Liver (tissue), 9 donors: ENCODE results near the gene OPN4. TPM values are rescaled to one million over a fixed set of nuclear protein-coding genes. Genes with fewer than 3 reads are reported as not detected.

Experiments used
- DNase-seq: peaks from one replicate; pipeline ENCODE4 v3.0.0-alpha.2; 2017; ENCODE audit warnings: low spot score
- H3K27ac ChIP-seq, 2 donors: one replicate each; pipeline ENCODE4 v1.7.0; 2013; ENCODE audit warnings: inconsistent platforms in 2 of 2, low read length in 2 of 2, control low read depth in 1 of 2, low read depth in 1 of 2, mild to moderate bottlenecking in 1 of 2
- H3K27me3 ChIP-seq, 4 donors: one replicate each; pipeline versions ENCODE4 v1.6.1 to v1.7.0; 2013; ENCODE audit warnings: low read length in 3 of 4, inconsistent platforms in 1 of 4, mild to moderate bottlenecking in 1 of 4, moderate library complexity in 1 of 4; ENCODE audit not compliant: control insufficient read depth in 4 of 4, insufficient read depth in 4 of 4
- H3K36me3 ChIP-seq, 4 donors: one replicate each; pipeline versions ENCODE4 v1.6.1 to v1.7.0; 2013; ENCODE audit warnings: low read length in 3 of 4, mild to moderate bottlenecking in 3 of 4, low read depth in 1 of 4, moderate library complexity in 1 of 4; ENCODE audit not compliant: control insufficient read depth in 4 of 4, insufficient read depth in 3 of 4
- H3K4me1 ChIP-seq, 4 donors: one replicate each; pipeline versions ENCODE4 v1.6.1 to v1.7.0; 2013; ENCODE audit warnings: low read length in 3 of 4, mild to moderate bottlenecking in 3 of 4, moderate library complexity in 1 of 4; ENCODE audit not compliant: control insufficient read depth in 4 of 4, insufficient read depth in 4 of 4
- H3K4me3 ChIP-seq, 3 donors: one replicate each; pipeline versions ENCODE4 v1.6.1 to v1.7.0; 2013; ENCODE audit warnings: low read length in 3 of 3, control low read depth in 1 of 3, low read depth in 1 of 3, mild to moderate bottlenecking in 1 of 3
- H3K9ac ChIP-seq, 2 donors: one replicate each; pipeline ENCODE4 v1.7.0; 2013; ENCODE audit warnings: low read length in 2 of 2, mild to moderate bottlenecking in 2 of 2, moderate library complexity in 2 of 2, control low read depth in 1 of 2, low read depth in 1 of 2
- H3K9me3 ChIP-seq, 4 donors: one replicate each; pipeline versions ENCODE4 v1.6.1 to v1.7.0; 2013; ENCODE audit warnings: low read length in 3 of 4; ENCODE audit not compliant: control insufficient read depth in 4 of 4
- CTCF ChIP-seq: fragments of 150-350 bp; IDR thresholded peaks from 2 replicates; pipeline ENCODE4 v1.5.1; 2017; ENCODE audit warnings: improper control_type of control experiment, low read depth, low read length; ENCODE audit not compliant: missing input control
- EGR1 ChIP-seq, 2 donors: IDR thresholded peaks; 2 replicates each; pipeline ENCODE4 v1.6.1; 2016 to 2018; ENCODE audit warnings: antibody characterized with exemption in 2 of 2, low read depth in 2 of 2
- FOXA2 ChIP-seq: IDR thresholded peaks from 2 replicates; pipeline ENCODE4 v1.6.1; 2016; ENCODE audit warnings: antibody characterized with exemption
- GABPA ChIP-seq, 2 donors: IDR thresholded peaks in 1 of 2; conservative IDR thresholded peaks in 1 of 2; 2 replicates each; pipeline ENCODE4 v1.6.1; 2016; ENCODE audit warnings: antibody characterized with exemption in 2 of 2, mild to moderate bottlenecking in 1 of 2, moderate library complexity in 1 of 2
- HNF4A ChIP-seq, 2 donors: conservative IDR thresholded peaks; 2 replicates each; pipeline ENCODE4 v1.6.1; 2016; ENCODE audit warnings: antibody characterized with exemption in 2 of 2, mild to moderate bottlenecking in 2 of 2
- HNF4G ChIP-seq: IDR thresholded peaks from 2 replicates; pipeline ENCODE4 v1.6.1; 2016; ENCODE audit warnings: antibody characterized with exemption
- JUND ChIP-seq, 2 donors: IDR thresholded peaks; 2 replicates each; pipeline ENCODE4 v1.6.1; 2016; ENCODE audit warnings: antibody characterized with exemption in 2 of 2
- MAX ChIP-seq: IDR thresholded peaks from 2 replicates; pipeline ENCODE4 v1.6.1; 2016; ENCODE audit warnings: antibody characterized with exemption
- RAD21 ChIP-seq, 2 donors: IDR thresholded peaks; 2 replicates each; pipeline ENCODE4 v1.6.1; 2016; ENCODE audit warnings: antibody characterized with exemption in 2 of 2, mild to moderate bottlenecking in 2 of 2
- RXRA ChIP-seq, 2 donors: IDR thresholded peaks; 2 replicates each; pipeline ENCODE4 v1.6.1; 2017 to 2018; ENCODE audit warnings: antibody characterized with exemption in 2 of 2, mild to moderate bottlenecking in 1 of 2
- TAF1 ChIP-seq: conservative IDR thresholded peaks from 2 replicates; pipeline ENCODE4 v1.6.1; 2016; ENCODE audit warnings: antibody characterized with exemption, mild to moderate bottlenecking
- YY1 ChIP-seq: IDR thresholded peaks from 2 replicates; pipeline ENCODE4 v1.6.1; 2016; ENCODE audit warnings: antibody characterized with exemption, mild to moderate bottlenecking
- WGBS: extraction: QIAGEN DNeasy Blood & Tissue Kit; methylation state at CpG from one replicate; pipeline ENCODE4 v1.1.7; 2013; 5-methylcytosine and 5-hydroxymethylcytosine counted together
- polyA plus RNA-seq, 2 donors: library from polyadenylated mRNA; stranded (reverse) in 1 of 2; unstranded in 1 of 2; fragments of 200-250 nt in 1 of 2; fragments of >200 nt in 1 of 2; fragmentation: Nextera tagmentation in 1 of 2; extraction: Ambion mirVana in 1 of 2; gene quantifications; one replicate each; pipeline versions ENCODE4 v1.2.1 to v1.2.3, GENCODE V29; 2013 to 2015
- total RNA-seq, 2 donors: library from RNA; depleted of rRNA; stranded (reverse); fragments of >200 nt; gene quantifications; one replicate each; pipeline ENCODE4 v1.2.3, GENCODE V29; 2014
- TF ChIP-seq, protein P1 (sequence below): IDR thresholded peaks from 2 replicates; pipeline ENCODE4 v1.6.1; 2016; ENCODE audit warnings: antibody characterized with exemption
- TF ChIP-seq, protein P2 (sequence below): IDR thresholded peaks from 2 replicates; pipeline ENCODE4 v1.6.1; 2016; ENCODE audit warnings: antibody characterized with exemption, mild to moderate bottlenecking
- TF ChIP-seq, protein P3 (sequence below): IDR thresholded peaks from 2 replicates; pipeline ENCODE4 v1.6.1; 2016; ENCODE audit warnings: antibody characterized with exemption
- donor health status: healthy.
- donor health status: healthy.
- donor health status: healthy.
- donor health status: healthy.
- donor health status: healthy.

OPN4 gene
- total and polyA plus RNA-seq, 4 donors = not detected

DNA sequence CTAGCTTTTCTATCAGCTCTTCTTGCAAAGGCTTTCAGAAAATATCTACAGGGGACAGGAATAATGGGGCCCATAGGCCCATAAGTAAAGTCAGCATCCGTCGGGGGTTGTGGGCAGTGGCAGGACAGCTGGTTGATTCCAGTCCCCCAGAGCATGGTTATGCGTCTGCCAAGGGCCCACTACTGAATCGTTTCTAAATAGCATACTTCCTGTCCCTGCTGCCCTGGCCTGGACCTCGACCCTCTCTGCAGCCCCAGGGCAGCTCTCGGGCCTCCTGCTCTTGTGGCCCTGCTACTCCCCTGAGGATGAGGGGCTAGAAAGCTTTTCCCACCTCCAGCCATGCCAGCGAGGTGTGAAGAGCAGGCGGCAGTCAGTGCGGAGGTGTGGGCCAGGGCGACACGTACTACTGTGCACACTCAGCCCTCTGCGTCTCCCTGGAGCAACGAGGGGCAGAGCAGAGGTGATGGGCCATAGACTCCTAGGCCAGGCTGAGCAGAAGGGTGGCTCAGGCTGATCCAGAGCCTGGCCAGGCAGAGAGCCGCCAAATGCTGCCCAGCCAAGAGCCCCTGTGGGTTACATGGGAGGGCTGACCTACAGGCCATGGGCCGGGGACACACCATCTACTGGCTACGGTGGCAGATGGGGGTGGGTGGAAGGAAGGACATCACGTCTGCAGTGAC, 4.7 kb upstream of the OPN4 start:
- H3K9ac ChIP-seq = no peak overlapping the region
- peaks cover 0 to 3% (median 0%) of the 10 kb centered on the region in 4 donors for H3K4me1 ChIP-seq
- H3K27ac ChIP-seq = no peak overlapping the region
- WGBS = 82% methylated on average over 17 of the region's 17 CpGs
- no peaks in the 10 kb centered on the region for H3K9me3 ChIP-seq
- no peak for DNase-seq
- no peaks in the 10 kb centered on the region for H3K36me3 ChIP-seq
- no peaks in the 10 kb centered on the region for H3K27me3 ChIP-seq
- TF ChIP-seq, protein P1, sequence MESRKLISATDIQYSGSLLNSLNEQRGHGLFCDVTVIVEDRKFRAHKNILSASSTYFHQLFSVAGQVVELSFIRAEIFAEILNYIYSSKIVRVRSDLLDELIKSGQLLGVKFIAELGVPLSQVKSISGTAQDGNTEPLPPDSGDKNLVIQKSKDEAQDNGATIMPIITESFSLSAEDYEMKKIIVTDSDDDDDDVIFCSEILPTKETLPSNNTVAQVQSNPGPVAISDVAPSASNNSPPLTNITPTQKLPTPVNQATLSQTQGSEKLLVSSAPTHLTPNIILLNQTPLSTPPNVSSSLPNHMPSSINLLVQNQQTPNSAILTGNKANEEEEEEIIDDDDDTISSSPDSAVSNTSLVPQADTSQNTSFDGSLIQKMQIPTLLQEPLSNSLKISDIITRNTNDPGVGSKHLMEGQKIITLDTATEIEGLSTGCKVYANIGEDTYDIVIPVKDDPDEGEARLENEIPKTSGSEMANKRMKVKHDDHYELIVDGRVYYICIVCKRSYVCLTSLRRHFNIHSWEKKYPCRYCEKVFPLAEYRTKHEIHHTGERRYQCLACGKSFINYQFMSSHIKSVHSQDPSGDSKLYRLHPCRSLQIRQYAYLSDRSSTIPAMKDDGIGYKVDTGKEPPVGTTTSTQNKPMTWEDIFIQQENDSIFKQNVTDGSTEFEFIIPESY = no peak
- TF ChIP-seq HNF4G (no peak), RXRA (IDR thresholded peaks at IDR 0.05) (no peak), GABPA (IDR thresholded peaks at IDR 0.05 in 1 of 2, conservative IDR thresholded peaks at IDR 0.05 in 1 of 2) (no peak)
- TF ChIP-seq, protein P2, sequence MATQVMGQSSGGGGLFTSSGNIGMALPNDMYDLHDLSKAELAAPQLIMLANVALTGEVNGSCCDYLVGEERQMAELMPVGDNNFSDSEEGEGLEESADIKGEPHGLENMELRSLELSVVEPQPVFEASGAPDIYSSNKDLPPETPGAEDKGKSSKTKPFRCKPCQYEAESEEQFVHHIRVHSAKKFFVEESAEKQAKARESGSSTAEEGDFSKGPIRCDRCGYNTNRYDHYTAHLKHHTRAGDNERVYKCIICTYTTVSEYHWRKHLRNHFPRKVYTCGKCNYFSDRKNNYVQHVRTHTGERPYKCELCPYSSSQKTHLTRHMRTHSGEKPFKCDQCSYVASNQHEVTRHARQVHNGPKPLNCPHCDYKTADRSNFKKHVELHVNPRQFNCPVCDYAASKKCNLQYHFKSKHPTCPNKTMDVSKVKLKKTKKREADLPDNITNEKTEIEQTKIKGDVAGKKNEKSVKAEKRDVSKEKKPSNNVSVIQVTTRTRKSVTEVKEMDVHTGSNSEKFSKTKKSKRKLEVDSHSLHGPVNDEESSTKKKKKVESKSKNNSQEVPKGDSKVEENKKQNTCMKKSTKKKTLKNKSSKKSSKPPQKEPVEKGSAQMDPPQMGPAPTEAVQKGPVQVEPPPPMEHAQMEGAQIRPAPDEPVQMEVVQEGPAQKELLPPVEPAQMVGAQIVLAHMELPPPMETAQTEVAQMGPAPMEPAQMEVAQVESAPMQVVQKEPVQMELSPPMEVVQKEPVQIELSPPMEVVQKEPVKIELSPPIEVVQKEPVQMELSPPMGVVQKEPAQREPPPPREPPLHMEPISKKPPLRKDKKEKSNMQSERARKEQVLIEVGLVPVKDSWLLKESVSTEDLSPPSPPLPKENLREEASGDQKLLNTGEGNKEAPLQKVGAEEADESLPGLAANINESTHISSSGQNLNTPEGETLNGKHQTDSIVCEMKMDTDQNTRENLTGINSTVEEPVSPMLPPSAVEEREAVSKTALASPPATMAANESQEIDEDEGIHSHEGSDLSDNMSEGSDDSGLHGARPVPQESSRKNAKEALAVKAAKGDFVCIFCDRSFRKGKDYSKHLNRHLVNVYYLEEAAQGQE = no peak
- H3K4me3 ChIP-seq = no peak overlapping the region

DNA sequence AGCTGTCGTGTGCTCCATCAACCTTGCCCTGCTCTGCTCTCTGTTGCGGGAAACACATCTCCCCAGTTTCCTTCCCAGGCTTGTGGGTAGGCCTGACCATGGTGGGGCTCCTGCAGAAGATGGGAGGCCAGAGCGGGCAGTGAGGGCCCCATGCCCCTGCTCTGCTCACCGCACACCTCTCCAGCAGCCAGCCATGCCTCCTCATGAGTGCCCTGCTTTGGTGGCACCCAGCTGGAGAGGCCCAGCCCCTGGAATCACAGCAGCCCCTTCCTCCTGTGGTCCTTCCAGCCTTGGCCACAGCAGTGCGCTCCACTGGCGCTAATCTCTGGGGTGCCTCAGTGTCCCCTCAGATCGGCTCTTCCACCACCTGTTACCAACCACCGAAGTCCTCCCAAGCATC, 4.2 kb upstream of the OPN4 start:
- H3K9ac ChIP-seq = no peak overlapping the region
- H3K4me1 ChIP-seq = peaks cover 0 to 3% (median 0%) of the 10 kb centered on the region in 4 donors
- no peak overlapping the region for H3K27ac ChIP-seq
- H3K4me3 ChIP-seq = no peak overlapping the region
- H3K9me3 ChIP-seq = no peaks in the 10 kb centered on the region
- TF ChIP-seq MAX (no peak), EGR1 (IDR thresholded peaks at IDR 0.05; ENCODE audit: low read depth in 2 of 2) (no peak)
- no peaks in the 10 kb centered on the region for H3K27me3 ChIP-seq
- no peaks in the 10 kb centered on the region for H3K36me3 ChIP-seq
- 95% methylated on average over 8 of the region's 8 CpGs for WGBS
- no peak for DNase-seq

DNA sequence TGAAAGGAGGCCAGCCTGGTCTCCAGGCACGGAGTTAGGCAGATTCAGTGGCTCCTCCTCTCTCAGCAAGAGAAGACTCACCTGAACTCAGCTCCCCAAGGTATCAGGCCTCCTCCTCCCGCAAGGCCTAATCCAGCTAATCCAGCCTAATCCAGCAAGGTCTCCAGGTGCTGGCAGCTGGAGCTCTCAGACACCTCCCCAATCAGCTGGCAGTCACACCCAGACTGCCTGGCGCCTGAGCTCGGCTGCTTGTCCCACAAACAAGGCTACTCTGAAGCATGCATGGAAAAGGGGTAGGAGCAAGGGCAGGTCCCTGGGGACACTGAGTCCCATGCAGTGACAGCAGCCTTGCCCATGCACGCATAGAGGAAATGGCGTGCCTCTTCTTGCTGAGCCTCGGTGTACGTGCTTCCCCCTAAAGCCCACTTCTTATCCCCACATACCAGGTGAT, 3.3 kb upstream of the OPN4 start:
- Histone ChIP-seq H3K36me3 (no peaks in the 10 kb centered on the region), H3K4me3 (no peak overlapping the region), H3K4me1 (peaks cover 0 to 3% (median 0%) of the 10 kb centered on the region in 4 donors), H3K9ac (no peak overlapping the region), H3K27me3 (no peaks in the 10 kb centered on the region), H3K9me3 (no peaks in the 10 kb centered on the region), H3K27ac (no peak overlapping the region)
- 90% methylated on average over 8 of the region's 8 CpGs for WGBS
- no peak for DNase-seq
- TF ChIP-seq HNF4G (no peak), EGR1 (IDR thresholded peaks at IDR 0.05; ENCODE audit: low read depth in 2 of 2) (no peak), FOXA2 (no peak), TAF1 (no peak), CTCF (no peak), MAX (no peak), JUND (IDR thresholded peaks at IDR 0.05) (no peak), RAD21 (IDR thresholded peaks at IDR 0.05) (no peak), YY1 (no peak), HNF4A (conservative IDR thresholded peaks at IDR 0.05) (no peak), GABPA (IDR thresholded peaks at IDR 0.05 in 1 of 2, conservative IDR thresholded peaks at IDR 0.05 in 1 of 2) (no peak)
- TF ChIP-seq, protein P3, sequence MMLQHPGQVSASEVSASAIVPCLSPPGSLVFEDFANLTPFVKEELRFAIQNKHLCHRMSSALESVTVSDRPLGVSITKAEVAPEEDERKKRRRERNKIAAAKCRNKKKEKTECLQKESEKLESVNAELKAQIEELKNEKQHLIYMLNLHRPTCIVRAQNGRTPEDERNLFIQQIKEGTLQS = no peak
